Pancreas (tissue), 10 donors: ENCODE results near the gene P2RX3. TPM values are rescaled to one million over a fixed set of nuclear protein-coding genes. Genes with fewer than 3 reads are reported as not detected.
A peak's percentile ranks its signal among the peaks of the same experiment; 100 is the strongest.

ENCODE experiments used
- ATAC-seq, 4 donors: fragments of 200-7000 bp; cut with Tn5 transposase; one replicate each; pipeline versions ENCODE4 v1.8.0 to v1.9.1; 2020; ENCODE audit warnings: mild to moderate bottlenecking in 4 of 4, moderate library complexity in 4 of 4
- DNase-seq, 6 donors: peaks; one replicate each; pipeline ENCODE4 v3.0.0-alpha.2; 2020
- FAIRE-seq: peaks from 2 replicates; lab custom pipeline; 2012; peaks lifted over from hg19 to GRCh38; lab: Jason Lieb, UNC
- H3K27ac ChIP-seq, 4 donors: fragments of 200-600 bp; sonication (generic); 1 replicate in 3 of 4; 2 replicates in 1 of 4; pipeline versions ENCODE4 v1.5.0 to v1.8.0; 2020
- H3K27me3 ChIP-seq, 4 donors: fragments of 200-600 bp; one replicate each; pipeline ENCODE4 v1.8.0; 2021
- H3K36me3 ChIP-seq, 3 donors: fragments of 200-600 bp; sonication (generic) in 1 of 3; one replicate each; pipeline versions ENCODE4 v1.5.0 to v1.8.0; 2020 to 2021
- H3K4me1 ChIP-seq, 3 donors: fragments of 200-600 bp; one replicate each; pipeline ENCODE4 v1.8.0; 2021
- H3K4me3 ChIP-seq, 4 donors: fragments of 200-600 bp; sonication (generic) in 2 of 4; one replicate each; pipeline versions ENCODE4 v1.5.0 to v1.8.0; 2020 to 2021
- H3K9me3 ChIP-seq, 4 donors: fragments of 200-600 bp; one replicate each; pipeline ENCODE4 v1.8.0; 2021
- WGBS, 2 donors: extraction: QIAGEN DNeasy Blood & Tissue Kit; methylation state at CpG; one replicate each; pipeline ENCODE4 v1.1.7; 2013; 5-methylcytosine and 5-hydroxymethylcytosine counted together
- intact Hi-C, 3 donors: fragments of 100-400 bp; cut with DNase I; formaldehyde crosslinking; loops; one replicate each; pipeline versions ENCODE4 v1.11.1 to v1.14.2; 2022
- polyA plus RNA-seq, 2 donors: library from polyadenylated mRNA; stranded (reverse); fragments of 200-250 nt; gene quantifications; one replicate each; pipeline ENCODE4 v1.2.3, GENCODE V29; 2013
- total RNA-seq, 6 donors: library from RNA; stranded (reverse); fragmentation: NEBNext Ultra II Directional in 4 of 6; extraction: Animal tissue kit (Norgen Biotek cat#: 25700) in 4 of 6; gene quantifications; one replicate each; pipeline versions ENCODE4 v1.2.1 to v1.2.4, GENCODE V29; 2021 to 2023
- TF ChIP-seq, protein P1 (sequence below), 4 donors: fragments of 200-600 bp; sonication (generic) in 3 of 4; IDR thresholded peaks; one replicate each; pipeline versions ENCODE4 v1.5.0 to v1.8.0; 2021; ENCODE audit warnings: antibody characterized with exemption in 4 of 4
- donor health status: healthy with polysubstance abuse.
- donor health status: DM: no; HTN: no; CAD: no; lungs with moderate emphysema.
- donor health status: DM: no; HTN: no; CAD: no.
- donor health status: control.
- donor health status: control.
- donor health status: Bipolar disorder and iron deficiency.
- donor health status: DM: yes; HTN: yes; CAD: no.
- donor health status: DM: no; HTN: no; CAD: no.
- donor health status: DM: no; HTN: no; CAD: no.
- donor health status: DM: yes; HTN: yes; CAD: no.

The P2RX3 gene
- total and polyA plus RNA-seq, 8 donors = 0.07 to 0.16 (median 0.16) TPM; not detected in 5

DNA sequence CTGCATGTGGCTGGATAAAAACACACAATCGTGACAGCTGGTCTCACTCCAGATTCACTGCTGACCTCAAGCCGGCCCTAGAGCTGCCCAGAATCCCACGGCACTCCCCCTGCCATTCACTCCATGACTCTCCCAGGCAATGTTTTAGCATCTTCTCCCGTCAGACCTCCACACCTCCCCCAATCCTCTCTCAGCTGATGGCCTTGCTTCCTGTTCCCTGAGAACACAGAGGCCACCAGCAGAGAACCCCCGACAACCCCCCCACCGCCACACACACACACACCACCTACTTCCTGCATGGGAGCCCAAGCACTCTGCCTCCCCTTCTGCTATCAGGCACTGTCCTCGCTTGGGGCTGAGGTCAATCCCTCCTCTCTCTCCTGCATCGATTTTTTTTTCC, 22.7 kb upstream of the P2RX3 start:
- FAIRE-seq = no peak
- H3K27ac ChIP-seq = peak overlapping the region in 3 of 4 donors; percentile 46 to 60 (median 55)

DNA sequence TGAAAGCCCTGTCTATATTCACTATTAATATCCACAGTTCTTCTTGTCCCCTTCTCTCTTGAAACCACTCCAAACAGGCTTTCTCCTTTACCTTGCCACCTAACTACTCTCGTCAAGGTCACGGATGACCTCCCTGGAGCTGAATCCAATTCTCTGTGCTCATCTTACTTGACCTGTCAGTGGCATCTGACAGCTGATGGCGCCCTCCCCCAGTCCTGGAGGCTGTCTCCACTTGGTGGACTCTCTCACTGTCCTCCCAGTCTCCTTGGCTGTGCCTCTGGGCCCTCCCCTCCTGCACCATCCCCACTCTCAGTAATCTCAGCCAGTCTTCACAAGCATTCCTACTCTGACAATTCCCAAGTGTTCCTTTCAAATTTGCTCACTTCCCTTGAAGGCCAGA, 22.1 kb upstream of the P2RX3 start:
- FAIRE-seq = no peak
- peak overlapping the region in 2 of 4 donors; percentile 23 to 51 for H3K27ac ChIP-seq
- DNase-seq = peak in 2 of 6 donors; percentile 15 to 33
- H3K36me3 ChIP-seq = peaks cover 0 to 44% (median 18%) of the 10 kb centered on the region in 3 donors
- peaks cover 43 to 70% (median 46%) of the 10 kb centered on the region in 3 donors for H3K4me1 ChIP-seq
- intact Hi-C loops = no loop called here
- 38 to 54% methylated on average over 3 of the region's 3 CpGs for WGBS, 2 donors
- no peak for ATAC-seq
- TF ChIP-seq, protein P1, sequence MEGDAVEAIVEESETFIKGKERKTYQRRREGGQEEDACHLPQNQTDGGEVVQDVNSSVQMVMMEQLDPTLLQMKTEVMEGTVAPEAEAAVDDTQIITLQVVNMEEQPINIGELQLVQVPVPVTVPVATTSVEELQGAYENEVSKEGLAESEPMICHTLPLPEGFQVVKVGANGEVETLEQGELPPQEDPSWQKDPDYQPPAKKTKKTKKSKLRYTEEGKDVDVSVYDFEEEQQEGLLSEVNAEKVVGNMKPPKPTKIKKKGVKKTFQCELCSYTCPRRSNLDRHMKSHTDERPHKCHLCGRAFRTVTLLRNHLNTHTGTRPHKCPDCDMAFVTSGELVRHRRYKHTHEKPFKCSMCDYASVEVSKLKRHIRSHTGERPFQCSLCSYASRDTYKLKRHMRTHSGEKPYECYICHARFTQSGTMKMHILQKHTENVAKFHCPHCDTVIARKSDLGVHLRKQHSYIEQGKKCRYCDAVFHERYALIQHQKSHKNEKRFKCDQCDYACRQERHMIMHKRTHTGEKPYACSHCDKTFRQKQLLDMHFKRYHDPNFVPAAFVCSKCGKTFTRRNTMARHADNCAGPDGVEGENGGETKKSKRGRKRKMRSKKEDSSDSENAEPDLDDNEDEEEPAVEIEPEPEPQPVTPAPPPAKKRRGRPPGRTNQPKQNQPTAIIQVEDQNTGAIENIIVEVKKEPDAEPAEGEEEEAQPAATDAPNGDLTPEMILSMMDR (IDR thresholded peaks at IDR 0.05) = no peak
- H3K27me3 ChIP-seq = no peaks in the 10 kb centered on the region
- no peaks in the 10 kb centered on the region for H3K9me3 ChIP-seq
- H3K4me3 ChIP-seq = no peak overlapping the region

More for the DNA sequence above, 22.7 kb upstream of the P2RX3 start:
- Histone ChIP-seq H3K27me3 (no peaks in the 10 kb centered on the region), H3K4me1 (peaks cover 38 to 68% (median 44%) of the 10 kb centered on the region in 3 donors), H3K4me3 (no peak overlapping the region), H3K36me3 (peaks cover 0 to 44% (median 18%) of the 10 kb centered on the region in 3 donors), H3K9me3 (no peaks in the 10 kb centered on the region)
- intact Hi-C loops = no loop called here
- DNase-seq (peak in 4 of 6 donors; percentile 40 to 61 (median 50)), ATAC-seq (no peak)
- WGBS, 2 donors = 7 to 13% methylated on average over 8 of the region's 8 CpGs
- TF ChIP-seq, protein P1 (IDR thresholded peaks at IDR 0.05) = no peak

DNA sequence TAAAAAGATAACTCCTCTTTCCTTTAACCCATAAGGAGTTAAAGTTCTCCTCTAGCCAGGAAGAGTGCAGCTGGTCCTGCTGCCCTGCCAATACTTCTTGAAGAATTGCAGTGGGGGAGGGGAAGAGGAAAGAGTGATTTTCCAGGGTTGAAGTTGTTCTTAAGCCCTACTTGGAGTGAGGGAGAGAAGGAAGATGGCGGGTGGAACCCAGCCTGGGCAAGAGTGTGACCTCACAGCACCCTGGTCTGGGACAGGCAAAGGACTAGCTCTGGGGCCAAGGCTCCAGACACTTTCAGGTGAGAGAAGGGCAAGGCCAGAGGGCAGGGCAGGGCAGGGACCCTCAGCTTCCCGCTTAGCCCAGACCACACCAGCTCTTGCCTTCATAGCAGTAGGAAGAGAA, 20.0 kb upstream of the P2RX3 start:
- H3K4me3 ChIP-seq = peak overlapping the region in 1 of 4 donors; percentile 7
- H3K36me3 ChIP-seq = peaks cover 0 to 35% (median 17%) of the 10 kb centered on the region in 3 donors
- peak in 2 of 6 donors; percentile 21 to 45 for DNase-seq
- WGBS, 2 donors = 36 to 44% methylated on average over 2 of the region's 2 CpGs
- ATAC-seq = no peak
- no peaks in the 10 kb centered on the region for H3K9me3 ChIP-seq
- intact Hi-C loops = no loop called here
- FAIRE-seq = no peak
- H3K27ac ChIP-seq = peak overlapping the region in 2 of 4 donors; percentile 17 to 34
- H3K4me1 ChIP-seq = peaks cover 41 to 69% (median 45%) of the 10 kb centered on the region in 3 donors
- TF ChIP-seq, protein P1 (IDR thresholded peaks at IDR 0.05) = no peak
- H3K27me3 ChIP-seq = no peaks in the 10 kb centered on the region

DNA sequence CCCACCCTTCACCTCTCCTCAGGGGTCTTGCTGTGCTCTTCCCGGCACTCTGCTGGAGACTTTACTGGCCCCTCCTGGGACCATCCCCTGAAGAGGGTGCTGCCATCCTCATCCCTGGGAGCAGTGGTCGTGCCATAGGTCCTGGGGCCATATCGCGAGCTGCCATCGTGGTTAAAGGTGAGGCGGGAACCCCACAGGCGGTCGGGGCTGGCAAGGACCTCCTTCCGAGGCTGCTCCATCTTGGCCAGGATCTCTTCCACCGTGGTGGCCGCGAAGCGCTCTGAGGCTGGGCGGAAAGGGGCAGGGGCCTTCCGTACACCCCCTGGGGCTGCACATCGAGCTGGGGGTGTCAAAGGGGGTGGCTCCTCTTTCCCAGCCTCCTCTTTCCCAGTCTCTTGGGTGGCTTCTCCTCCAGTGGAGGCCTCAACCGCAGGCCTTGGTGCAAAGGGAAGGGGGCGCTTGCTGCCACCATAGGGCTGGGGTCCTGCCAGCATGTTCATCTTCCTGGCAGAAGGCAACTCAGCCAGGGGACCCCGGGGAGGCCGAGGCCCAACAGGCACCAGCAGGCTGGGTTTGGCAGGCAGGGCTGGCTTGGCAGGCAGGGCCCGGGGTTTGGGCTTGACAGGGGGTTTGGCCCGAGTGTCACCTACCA, 18.0 kb upstream of the P2RX3 start:
- H3K27ac ChIP-seq = peak overlapping the region in 1 of 4 donors; percentile 89

More for the DNA sequence above, 18.0 kb upstream of the P2RX3 start:
- ATAC-seq (no peak), DNase-seq (peak in 3 of 6 donors; percentile 31 to 81 (median 56)), FAIRE-seq (no peak)
- TF ChIP-seq, protein P1 (IDR thresholded peaks at IDR 0.05) = no peak
- Histone ChIP-seq H3K36me3 (peaks cover 0 to 19% (median 9%) of the 10 kb centered on the region in 3 donors), H3K4me1 (peaks cover 41 to 69% (median 44%) of the 10 kb centered on the region in 3 donors), H3K4me3 (no peak overlapping the region), H3K27me3 (no peaks in the 10 kb centered on the region), H3K9me3 (no peaks in the 10 kb centered on the region)
- WGBS, 2 donors = 73% methylated on average over 22 of the region's 22 CpGs
- intact Hi-C loops = no loop called here
